NCI-H128 (cell line): ENCODE data around the gene SLC22A12.

Source experiments
- DNase-seq: peaks from one replicate; lab custom pipeline; 2025; ENCODE audit not compliant: unreplicated experiment; lab: John Stamatoyannopoulos, UW

Gene SLC22A12

GRCh38 chr11:64562723-64563351, 28.2 kb upstream of the SLC22A12 start:
- no peak for DNase-seq

- DNase-seq, result no peak
Measured at GRCh38 chr11:64563966-64564365, 27.1 kb upstream of the SLC22A12 start.

- no peak for DNase-seq
Measured at GRCh38 chr11:64564419-64564818, 26.6 kb upstream of the SLC22A12 start.

DNA sequence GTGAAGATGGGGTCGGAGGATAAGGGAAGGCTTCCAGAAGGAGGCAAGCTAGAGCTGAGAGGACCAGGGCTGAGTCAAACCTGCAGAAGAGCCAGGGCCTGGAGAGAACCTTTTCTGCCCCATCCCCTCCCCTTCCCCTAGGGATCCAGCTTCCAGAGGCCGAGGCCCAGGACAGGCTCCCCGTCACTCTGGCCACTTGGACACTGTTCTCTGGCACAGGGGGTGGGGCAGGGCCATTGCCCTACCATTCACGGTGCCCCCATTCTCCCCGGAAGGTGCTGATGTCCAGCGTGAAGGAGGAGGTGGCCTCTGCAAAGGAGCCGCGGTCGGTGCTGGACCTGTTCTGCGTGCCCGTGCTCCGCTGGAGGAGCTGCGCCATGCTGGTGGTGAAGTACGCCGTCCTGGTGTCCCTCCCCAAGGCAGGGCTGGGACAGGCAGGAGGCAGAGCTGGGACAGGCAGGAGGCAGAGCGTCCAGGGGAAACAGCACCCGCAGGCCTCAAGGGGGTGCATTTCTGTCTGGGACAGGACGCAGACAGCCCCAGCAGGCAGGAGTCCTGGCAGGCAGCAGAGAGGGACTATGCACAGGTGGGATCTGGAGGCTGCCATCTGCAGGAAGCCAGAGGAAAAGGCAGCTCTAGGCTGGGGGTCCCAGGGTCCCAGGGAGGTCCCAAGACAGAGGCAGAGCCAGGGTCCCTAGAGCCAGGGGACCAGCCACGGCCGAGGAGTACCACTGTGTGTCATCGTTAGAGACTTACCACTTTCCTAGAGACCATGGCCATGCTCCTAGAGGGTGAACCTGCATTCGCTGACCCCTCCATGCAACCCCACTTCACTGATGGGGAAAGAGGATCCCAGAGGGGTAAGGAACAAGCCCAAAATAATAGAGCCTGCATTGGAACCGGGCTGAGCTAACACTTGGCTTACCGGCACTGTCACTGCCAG, 25.8 kb upstream of the SLC22A12 start:
- no peak for DNase-seq

DNA sequence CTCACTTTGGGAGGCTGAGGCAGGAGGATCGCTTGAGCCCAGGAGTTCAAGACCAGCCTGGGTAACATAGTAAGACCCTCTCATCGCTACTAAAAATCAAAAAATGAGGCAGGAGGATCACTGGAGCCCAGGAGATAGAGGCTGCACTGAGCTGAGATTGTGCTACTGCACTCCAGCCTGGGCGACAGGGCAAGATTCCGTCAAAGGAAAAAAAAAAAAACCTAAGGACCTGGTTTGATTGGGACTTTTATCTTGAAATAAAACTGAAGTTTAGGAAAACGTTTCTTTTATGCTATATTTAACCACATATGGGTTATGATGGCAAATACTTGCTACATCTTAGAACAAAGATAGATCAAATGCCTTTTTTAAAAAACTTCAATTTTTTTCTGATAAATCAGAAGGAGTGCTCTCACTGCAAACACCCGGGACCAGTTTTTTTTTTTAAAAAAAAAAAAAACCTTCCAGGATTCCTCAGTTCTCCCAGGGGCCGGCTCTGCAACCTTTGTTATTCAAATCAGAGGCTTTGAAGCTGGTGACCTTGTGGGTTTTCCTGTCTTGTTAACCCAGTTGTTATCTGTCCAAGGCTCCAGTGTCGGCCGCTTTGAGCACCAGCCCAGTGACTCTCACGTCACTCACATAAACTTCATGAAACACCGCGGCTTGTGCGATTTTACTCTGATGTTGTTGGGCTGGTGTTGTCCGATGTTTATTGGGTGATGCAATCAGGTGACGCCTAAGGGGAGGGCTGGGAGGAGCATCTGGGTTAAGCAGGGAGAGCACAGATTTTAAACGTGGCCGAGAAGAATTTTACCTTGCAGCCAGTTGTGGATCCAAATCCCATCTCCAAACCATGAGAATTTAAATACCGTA, 24.7 kb upstream of the SLC22A12 start:
- DNase-seq, result peak; percentile 39

- no peak for DNase-seq
Measured at GRCh38 chr11:64566915-64567891, 23.8 kb upstream of the SLC22A12 start.

DNA sequence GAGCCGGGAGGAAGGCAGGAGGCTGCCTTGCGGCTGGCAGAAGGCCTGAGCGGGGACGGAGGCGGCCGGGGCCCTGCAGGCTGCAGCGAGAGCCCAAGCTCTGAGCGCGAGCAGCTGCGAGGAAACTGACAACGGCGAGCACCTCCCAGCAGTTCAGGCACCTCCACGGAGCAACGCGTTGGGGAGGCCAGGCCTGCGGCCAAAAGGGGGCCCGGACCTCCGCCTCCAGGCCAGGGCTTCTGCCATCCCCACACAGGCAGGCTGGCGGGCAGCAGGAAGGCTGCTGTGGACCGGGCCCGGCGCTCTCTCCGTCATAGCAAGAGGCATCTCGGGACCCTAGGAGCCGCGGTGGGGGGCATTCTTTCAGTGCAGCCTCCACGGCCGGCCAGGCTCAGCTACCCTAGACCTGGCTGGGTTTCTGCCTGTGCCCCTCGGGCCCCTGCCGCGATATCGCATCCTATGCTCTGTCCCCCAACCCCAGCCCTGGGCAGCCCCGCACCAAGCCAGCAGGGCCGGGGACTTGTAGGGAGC, 22.9 kb upstream of the SLC22A12 start:
- no peak for DNase-seq

DNA sequence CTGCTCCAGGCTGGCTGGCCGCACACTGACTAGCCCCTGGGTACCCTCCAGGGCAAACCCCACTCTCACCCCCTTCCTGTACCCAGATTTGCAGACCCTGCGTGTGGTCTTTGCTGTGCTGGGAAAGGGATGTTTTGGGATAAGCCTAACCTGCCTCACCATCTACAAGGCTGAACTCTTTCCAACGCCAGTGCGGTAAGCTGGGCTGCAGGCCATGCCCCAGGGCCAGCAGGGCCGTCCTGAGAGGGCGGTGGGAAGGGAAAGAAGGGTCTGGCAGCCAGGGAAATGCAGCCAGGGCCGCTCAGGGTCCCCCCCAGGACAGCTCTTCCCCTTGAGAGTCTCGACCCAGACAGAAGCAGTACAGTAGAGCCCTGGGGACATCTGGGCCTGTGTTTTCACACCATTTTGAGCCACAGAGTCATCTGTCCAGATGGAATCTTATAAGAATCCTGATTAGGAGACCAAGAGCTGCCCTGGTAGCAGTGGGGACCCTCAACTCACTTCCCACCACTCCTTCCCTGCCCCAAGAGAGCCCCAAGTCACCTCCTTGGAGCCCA, 22.4 kb upstream of the SLC22A12 start:
- no peak for DNase-seq

DNA sequence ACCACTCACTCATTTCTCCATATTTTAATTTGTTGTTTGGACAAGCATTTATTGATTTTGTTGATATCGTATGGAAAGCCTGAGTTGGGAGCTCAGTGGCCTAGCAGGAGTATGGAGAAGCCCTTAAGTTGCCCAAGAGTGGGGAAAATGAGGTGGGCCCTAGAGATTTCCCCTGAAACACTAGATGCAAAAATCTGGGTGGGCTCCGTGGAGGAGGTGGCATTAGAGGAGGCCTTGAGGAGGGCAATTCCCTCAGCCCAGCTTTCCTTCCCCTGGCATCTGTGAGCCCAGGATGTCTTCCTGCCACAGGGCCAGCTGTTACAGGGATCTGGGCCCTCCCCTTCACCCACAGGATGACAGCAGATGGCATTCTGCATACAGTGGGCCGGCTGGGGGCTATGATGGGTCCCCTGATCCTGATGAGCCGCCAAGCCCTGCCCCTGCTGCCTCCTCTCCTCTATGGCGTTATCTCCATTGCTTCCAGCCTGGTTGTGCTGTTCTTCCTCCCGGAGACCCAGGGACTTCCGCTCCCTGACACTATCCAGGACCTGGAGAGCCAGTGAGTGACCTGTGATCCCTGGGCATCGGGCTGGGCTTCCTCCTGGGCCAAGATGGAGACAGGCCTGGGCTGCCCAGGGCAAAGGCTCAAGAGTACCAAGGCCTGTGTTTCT, 21.6 kb upstream of the SLC22A12 start:
- no peak for DNase-seq

DNA sequence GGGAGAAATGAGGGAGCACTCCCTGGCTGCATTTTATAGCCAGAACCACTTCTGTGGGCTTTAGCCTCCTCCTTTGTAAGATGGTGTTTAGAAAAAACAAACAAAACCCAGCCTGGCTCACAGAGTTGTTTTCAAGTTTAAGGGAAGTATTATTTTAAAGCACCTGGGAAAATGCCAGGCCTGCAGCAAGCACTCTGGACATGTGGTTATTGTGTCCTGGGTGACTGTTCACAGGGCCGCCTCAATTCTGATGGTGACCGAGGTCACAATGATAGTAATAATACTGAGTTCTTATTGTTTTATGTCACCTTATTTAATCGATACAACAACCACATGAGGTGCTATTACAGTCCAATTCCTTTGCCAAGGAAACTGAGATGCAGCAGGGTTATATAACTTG, 20.7 kb upstream of the SLC22A12 start:
- no peak for DNase-seq

GRCh38 chr11:64571050-64571409, 20.0 kb upstream of the SLC22A12 start:
- DNase-seq, result no peak

GRCh38 chr11:64571410-64572091, 19.5 kb upstream of the SLC22A12 start:
- DNase-seq, result no peak

- DNase-seq, result no peak
Measured at GRCh38 chr11:64572143-64572542, 18.9 kb upstream of the SLC22A12 start.

DNA sequence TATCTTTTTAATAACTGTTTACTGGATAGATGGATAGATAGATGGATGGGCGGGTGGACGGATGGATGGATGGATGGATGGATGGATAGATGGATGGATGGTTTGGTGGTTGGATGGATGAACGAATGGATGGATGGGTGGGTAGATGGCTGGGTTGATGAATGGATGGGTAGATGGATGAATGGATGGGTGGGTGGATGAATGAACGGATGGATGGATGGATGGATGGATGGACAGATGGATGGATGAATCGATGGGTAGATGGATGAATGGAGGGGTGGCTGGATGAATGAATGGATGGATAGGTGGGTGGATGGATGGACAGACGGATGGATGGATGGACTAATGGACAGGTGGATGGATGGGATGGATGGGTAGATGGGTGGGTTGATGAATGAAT, 13.8 kb upstream of the SLC22A12 start:
- DNase-seq, result no peak

DNA sequence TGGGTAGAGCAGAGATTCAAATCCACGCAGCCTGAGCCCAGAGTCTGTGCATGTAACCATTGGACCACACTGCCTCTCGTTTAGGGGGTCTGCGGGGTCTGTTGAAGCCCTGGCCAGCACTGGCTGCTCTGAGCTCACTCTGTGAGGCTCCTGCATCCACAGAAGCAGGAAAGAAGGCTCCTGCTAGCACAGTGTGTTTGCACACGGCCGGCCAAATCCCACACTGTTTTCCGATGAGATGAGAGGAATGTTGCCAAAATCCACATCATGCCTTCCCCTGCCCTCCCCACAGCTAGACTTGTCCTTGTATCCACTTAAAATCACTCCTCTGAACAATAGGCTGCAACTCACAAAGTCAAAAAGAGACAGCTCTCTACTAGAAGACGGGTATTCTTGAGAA, 10.6 kb upstream of the SLC22A12 start:
- no peak for DNase-seq

GRCh38 chr11:64581057-64581523, 9.9 kb upstream of the SLC22A12 start:
- DNase-seq, result no peak

DNA sequence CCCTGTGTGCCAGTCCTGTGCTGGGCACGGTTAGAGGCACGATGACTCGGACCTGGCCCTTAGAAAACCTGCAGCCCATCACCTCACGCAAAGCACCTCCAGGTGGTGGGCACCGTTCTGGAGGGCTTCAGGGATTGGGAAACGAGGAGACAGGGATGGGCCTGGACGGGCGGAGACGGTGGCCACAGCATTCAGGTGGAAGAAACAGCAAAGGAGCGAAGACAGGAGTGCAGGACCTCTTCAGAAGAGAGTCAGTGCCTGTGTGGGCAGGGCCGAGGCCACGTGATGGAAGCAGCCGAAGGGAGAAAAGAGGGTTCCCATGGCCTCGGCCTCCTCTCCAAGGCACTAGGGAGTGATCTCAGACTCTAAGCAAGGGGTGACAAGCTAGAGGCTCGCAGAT, 8.1 kb upstream of the SLC22A12 start:
- no peak for DNase-seq
